Measurements from ENCODE around the gene GPSM1.

Gene GPSM1

GRCh38 chr9:136361754-136362449, 34.6 kb downstream of the GPSM1 start:
- no peak for DNase-seq (ENCODE audit: low spot score)

GRCh38 chr9:136362450-136362784, 35.1 kb downstream of the GPSM1 start:
- DNase-seq (ENCODE audit: low spot score): no peak

GRCh38 chr9:136363106-136363948, 36.0 kb downstream of the GPSM1 start, which contains the start of gene DNLZ:
TSS of gene DNLZ (minus strand) at chr9:136363744. CDS start at chr9:136363714, 30 bp downstream.
- peak; percentile 94 for DNase-seq (ENCODE audit: low spot score)

- DNase-seq (ENCODE audit: low spot score): no peak
Observed at GRCh38 chr9:136363949-136364748, 36.8 kb downstream of the GPSM1 start.

GRCh38 chr9:136364942-136365774, 37.8 kb downstream of the GPSM1 start:
- no peak for DNase-seq (ENCODE audit: low spot score)

GRCh38 chr9:136365775-136366222, 38.5 kb downstream of the GPSM1 start:
- DNase-seq (ENCODE audit: low spot score): no peak

GRCh38 chr9:136366826-136367225, 39.5 kb downstream of the GPSM1 start:
- no peak for DNase-seq (ENCODE audit: low spot score)

- DNase-seq (ENCODE audit: low spot score): no peak
Observed at GRCh38 chr9:136367296-136368145, 40.2 kb downstream of the GPSM1 start.

GRCh38 chr9:136368190-136368589, 40.9 kb downstream of the GPSM1 start:
- no peak for DNase-seq (ENCODE audit: low spot score)

- DNase-seq (ENCODE audit: low spot score): no peak
Observed at GRCh38 chr9:136370037-136370436, 42.7 kb downstream of the GPSM1 start.

- no peak for DNase-seq (ENCODE audit: low spot score)
Observed at GRCh38 chr9:136370687-136371532, 43.6 kb downstream of the GPSM1 start.

GRCh38 chr9:136371533-136371880, 44.2 kb downstream of the GPSM1 start:
- no peak for DNase-seq (ENCODE audit: low spot score)

- DNase-seq (ENCODE audit: low spot score): no peak
Observed at GRCh38 chr9:136372006-136372405, 44.7 kb downstream of the GPSM1 start.

GRCh38 chr9:136372561-136373299, 45.4 kb downstream of the GPSM1 start:
- DNase-seq (ENCODE audit: low spot score): no peak

GRCh38 chr9:136373300-136374182, 46.2 kb downstream of the GPSM1 start, which contains the start of gene CARD9:
TSS of gene CARD9 (minus strand) at chr9:136373669. CDS start at chr9:136372078, 1,591 bp downstream.
- DNase-seq (ENCODE audit: low spot score): peak; percentile 40

GRCh38 chr9:136374183-136374575, 46.8 kb downstream of the GPSM1 start:
- DNase-seq (ENCODE audit: low spot score): no peak

- no peak for DNase-seq (ENCODE audit: low spot score)
Observed at GRCh38 chr9:136375096-136375495, 47.8 kb downstream of the GPSM1 start.

GRCh38 chr9:136376457-136376856, 49.1 kb downstream of the GPSM1 start:
- DNase-seq (ENCODE audit: low spot score): no peak
